Activated gamma-delta T cell treated with Interleukin-2 at 50 U/mL for 16 hours (primary cell): Measurements from ENCODE around the gene PPP1CC.
"Not testable (repeated sequence)": the region's sequence is repeated elsewhere in the genome, so short reads cannot be mapped to it uniquely, and the experiment has no call there.

Experiments
- DNase-seq: peaks from one replicate; pipeline ENCODE4 v3.0.0-alpha.2; 2020

PPP1CC gene

DNA sequence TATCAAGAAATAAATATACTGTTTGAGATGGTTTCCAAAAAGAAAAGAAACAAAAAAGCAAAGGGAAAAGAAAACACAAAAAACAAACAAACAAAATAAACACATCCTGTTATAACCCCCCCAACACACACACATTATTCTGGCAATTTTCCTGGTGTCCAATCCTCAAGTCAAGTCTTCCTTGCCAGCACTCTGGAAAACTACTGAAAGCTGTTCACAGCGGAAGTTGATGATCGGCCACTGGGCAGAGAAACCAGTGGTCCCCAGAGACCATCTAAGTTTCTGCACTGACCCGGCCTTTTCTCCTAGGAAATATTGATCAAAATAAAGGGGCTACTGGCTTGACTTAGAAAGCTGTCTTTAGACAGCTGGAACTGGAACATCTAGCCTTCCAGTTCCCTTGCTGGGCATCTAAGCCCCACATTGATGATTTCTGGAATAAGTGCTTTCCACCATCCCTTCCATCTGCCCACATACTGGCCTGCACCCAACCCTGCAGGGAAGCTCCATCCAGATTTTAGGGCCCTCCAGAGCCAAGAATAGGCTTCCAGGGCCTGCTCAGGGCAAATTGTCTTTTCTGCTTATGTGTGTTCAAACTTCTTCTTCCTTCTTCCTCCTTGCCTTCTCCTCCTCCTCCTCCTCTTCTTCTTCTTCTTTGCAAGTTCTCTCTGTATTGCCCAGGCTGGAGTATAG, 11.6 kb upstream of the PPP1CC start:
- DNase-seq, result no peak

DNA sequence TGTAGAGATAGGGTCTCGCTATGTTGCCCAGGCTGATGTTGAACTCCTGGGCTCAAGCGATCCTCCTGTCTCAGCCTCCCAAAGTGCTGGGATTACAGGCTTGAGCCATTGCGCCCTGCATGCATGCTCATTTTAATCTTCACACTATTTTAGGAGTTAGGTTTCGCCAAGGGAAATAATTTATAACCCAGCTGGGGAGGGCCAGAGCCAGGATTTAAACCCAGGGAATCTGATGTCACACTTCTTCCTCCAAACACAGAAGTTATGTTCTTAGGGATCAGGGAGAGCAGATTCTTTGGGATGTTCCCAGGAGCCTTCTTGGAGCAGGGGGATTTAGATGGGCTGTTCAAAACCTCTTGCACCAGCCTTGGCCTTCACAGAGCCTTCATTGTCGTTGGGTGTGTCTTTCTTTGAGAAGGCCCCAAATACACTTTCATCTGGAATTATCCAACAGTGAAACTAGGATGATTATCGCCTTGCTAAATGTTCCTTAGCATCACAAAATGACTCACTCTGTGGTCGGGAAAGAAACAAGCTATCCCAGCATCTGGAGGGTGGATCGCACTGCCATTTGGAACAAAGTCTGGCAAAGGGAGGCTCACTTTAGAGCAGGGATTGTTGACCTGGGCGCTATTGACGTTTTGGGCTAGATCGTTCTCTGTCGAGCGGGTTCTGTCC, 8.2 kb upstream of the PPP1CC start:
- DNase-seq, result no peak

DNA sequence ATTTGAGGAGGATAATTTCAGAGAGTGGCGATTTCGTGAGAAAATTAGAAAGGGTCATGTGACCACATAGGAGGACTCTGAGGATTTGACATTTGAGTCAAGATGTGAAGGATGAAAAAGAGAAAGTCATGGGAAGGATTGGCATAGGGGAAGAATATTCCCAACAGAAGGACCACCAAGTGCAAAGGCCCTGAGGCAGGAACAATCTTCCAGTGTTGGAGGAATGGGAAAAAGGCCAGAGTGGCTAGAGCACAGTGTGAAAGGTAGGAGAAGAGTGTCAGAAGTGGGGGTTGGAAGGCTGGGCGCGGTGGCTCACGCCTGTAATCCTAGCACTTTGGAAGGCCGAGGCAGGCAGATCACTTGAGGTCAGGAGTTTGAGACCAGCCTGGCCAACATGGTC, 3.9 kb upstream of the PPP1CC start:
- DNase-seq, result no peak

DNA sequence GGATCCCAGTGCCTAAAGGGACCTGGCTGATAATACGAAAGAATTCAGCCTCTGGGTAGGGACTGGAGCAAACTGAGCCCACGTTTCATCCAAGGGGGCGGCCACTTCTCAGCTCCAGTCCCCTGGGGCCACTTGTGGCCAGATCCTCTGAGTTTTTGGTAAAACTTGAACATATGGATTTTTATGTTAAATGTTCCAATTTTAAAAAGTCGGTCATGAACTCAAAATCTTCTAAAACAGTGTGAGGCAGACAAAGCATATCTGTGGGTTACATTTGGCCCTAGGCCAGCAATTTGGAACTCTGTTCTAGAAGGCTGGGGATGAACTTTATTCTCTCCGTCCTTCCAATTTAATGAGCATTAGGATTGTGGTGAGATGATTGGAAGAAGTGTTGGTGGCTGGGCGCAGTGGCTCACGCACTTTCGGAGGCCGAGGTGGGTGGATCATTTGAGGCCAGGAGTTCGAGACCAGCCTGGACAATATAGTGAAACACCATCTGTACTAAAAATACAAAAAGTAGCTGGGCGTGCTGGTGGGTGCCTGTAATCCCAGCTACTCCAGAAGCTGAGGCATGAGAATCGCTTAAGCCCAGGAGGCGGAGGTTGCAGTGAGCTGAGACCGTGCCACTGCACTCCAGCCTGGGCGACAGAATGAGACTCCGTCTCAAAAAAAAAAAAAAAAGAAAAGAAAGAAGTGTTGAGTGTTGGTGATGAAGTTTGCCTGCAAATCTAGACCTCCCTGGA, 3.0 kb upstream of the PPP1CC start:
- no peak for DNase-seq

DNA sequence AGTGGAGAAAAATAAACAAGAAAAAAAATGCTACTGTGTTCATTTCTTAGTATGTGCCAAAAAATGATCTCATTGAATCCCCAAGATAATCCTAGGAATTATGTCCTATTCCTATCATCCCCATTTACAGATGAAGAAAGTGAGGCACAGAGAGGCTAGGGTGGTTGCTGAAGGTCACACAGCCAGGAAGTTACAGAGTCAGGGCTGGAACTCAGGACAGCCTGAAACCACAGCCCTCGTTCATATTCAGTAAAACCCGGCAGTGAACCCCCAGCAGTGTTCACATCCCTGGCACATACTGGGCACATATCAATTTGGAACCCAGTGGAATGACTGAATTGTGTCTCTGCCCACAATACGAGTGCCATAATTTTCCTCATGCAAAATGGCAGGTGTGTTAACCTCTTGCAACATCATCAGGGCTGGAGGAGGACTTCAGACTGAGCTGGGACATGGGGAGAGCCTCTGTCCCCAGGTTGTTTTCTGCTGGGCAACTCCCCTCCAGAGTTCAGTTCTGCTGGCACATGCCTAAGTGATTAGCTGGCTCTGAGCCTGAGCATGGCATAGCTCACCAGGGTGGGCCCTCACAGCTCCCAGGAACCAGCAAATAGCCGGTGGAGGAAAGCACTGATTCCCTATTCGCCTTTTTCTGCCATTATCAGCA, 2.0 kb upstream of the PPP1CC start:
- no peak for DNase-seq

DNA sequence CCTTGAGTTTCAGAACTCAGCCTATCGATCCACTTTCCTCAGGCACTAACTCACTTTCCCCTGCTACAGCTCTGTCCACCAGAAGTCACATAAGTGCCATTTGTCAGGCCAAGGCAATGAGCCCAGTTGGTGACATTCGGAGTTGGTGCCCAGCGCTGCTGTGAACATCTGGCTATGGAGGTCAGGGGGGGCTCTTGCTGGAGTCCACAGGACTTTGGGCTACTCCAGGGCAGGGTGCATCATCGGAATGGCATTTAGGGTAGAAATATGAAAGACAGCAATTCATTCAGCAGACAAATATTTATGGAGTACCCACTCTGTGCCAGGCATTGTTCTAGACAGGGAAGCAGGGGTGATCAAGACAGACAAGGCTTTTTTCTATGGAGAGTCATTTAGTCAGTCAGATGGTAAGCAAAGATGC, 1.5 kb upstream of the PPP1CC start:
- DNase-seq, result no peak

DNA sequence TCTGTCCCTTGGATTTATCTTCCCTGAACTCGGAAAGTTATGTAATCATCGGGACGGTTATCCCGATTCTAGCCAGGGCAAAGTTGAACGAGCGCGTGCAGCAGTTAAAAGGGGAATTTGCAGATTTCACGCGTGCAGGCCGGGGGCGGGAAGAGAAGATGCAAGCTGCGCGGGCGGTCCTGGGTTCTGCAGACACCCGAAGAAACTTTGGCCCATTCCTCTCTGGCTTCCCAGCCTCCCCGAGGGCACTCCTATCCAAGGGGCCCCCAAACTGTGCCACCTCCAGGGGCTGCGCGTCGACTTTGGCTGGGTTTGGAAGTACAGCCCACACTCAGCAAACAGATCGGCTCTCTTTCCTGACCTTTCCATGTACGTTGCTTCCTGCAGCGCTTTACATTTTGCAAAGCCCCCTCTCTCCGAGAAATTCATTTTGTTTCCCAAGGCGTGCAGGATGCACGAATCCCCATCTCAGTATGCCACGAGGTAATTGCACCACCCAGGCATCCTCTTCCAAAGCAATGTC, 941 bp upstream of the PPP1CC start:
- DNase-seq, result no peak

DNA sequence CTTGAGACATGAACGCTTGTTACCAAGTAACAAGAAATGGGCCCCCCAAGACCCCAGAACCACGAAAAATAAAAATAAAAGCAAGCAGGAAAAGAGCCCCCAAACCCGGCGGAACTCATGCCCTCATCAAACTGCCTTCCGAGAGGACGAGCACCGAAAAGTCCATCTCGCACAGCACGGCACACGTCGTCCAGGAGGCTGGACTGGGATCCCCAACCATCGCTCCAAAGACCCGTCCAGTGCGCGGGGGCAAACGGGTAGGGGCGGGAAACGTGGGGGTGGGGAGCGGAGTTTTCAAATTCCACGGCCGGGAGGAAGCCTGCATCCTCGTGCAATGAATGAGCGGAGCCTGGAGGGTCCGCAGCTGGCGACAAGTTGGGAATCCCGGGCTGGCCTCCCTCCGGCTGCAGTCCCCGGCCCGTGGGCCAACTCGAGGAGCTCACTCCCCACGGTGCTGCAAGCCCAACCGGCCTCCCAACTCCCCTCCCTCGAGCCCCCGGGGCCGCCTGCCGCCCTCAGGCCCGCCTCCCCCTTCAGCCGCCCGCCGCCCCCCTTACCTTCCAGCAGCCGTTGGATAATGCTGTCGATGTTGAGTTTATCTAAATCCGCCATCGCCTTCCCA, 484 bp downstream of the PPP1CC start:
- DNase-seq, result no peak

DNA sequence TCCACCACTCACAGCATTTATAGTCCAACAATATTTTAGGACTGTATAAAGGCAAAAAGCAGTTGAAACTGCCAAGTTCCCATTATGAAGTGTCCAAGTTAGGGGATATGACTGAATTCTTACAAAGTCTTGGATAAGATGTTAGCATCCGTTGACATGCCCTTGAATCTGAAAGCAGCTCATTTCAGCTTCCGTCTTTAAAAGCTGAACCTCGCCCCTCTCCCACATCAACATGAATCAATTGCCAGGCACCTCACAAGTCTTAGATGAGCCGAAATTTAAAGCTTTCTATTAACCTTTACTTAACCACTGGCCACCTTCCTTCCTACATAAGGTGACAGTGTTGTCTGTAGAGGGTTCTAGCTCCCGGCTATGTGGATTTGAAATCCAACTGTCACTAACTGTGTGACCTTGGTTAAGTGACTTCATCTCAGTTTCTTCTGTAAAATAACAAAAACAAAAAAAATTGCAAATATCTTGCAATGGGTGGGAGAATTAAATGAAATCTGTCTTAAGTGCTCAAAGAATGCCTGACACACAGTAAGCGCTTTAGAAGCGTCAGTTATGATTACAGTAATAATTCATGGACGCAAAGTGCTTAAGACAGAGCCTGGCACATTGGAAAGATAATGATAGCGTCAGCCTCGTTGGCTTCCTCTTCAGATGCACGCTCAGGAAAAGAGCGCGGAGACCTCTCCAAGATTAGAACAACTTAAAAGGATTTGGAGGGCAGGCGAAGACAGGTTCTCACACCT, 1.2 kb downstream of the PPP1CC start:
- peak; percentile 13 for DNase-seq

DNA sequence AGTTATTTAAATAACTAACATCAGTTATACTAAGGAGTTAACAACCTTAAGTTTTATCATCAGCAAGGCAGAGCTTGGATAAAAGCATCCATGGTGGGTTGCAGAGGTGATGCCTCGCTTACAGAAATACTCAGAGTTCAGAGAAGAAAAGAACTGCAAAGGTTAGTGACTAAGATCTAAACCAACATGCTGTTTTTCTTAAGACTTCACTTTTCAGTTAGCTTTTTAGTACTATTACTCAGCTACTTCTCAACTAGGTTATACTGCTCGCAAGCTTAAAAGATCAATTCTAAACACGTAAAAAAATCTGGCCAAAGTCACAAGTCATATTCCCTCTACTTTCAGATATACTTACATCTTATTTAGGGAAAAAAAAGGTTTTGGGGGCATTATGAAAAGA, 2.8 kb downstream of the PPP1CC start:
- no peak for DNase-seq

DNA sequence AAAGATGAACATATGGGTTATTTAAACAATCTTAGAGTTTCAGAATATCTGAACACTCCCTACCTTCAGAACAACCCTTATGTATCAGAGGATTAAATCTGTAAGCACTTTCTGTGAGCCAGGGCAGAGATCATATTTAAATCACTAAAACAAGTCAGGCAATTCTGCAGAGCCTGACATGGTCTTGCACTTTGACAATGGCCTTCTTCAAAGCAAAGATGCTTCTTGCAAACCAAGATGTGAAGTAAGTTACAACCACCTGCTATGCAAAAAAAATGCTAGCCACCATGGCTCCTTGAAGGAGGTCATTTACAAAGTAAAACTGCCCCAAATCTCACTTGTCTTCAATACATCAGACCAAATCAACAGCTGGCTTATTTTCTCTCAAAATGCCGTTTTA, 3.2 kb downstream of the PPP1CC start:
- no peak for DNase-seq

DNA sequence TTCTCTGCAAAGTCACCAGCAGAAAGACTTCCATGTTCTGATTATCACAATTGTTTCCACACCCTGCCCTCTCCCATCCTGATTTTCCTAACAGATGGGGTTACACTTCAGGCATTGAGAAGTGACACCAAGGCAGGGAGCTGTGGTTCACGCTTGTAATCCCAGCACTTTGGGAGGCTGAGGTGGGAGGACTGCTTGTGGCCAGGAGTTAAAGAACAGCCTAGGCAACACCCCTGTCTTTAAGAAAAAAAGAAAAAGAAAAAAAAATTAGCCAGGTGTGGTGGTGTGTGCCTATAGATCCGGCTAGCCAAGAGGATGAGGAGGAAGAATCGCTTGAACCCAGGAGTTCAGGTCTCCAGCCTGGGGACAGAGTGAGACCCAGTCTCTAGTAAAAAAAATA, 5.2 kb downstream of the PPP1CC start:
- DNase-seq, result no peak

DNA sequence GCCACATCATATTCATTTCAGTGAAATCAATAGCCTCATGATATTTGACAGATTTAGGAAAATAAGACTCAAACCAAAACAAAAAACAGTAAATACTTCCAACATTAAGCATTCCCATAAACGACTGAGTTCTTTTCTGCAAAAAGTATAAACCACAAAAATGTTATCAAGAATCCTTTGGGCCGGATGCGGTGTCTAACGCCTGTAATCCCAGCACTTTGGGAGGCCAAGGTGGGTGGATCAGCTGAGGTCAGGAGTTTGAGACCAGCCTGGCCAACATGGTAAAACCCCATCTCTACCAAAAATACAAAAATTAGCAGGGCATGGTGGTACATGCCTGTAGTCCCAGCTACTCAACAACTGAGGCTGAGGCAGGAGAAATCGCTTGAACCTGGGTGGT, 5.7 kb downstream of the PPP1CC start:
- not testable (repeated sequence) for DNase-seq

DNA sequence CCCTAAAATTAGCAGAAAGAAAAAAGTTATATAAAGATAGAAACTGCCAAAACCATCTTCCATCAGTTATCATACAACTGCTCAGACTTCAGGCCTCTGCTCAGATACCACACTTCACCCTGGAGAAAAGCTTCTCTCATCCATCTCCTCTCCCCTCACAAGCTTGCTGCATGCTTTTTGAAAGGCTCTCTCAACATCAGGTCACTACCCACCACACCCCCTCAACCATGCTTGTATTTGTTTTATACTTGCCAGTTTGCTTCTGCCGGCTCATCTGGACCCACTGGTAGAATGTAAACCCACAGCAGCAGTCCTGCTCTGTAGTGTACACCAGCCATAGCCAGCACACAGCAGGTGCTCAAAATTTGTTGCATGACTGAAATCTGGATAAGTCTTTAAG, 8.8 kb downstream of the PPP1CC start:
- DNase-seq, result no peak

DNA sequence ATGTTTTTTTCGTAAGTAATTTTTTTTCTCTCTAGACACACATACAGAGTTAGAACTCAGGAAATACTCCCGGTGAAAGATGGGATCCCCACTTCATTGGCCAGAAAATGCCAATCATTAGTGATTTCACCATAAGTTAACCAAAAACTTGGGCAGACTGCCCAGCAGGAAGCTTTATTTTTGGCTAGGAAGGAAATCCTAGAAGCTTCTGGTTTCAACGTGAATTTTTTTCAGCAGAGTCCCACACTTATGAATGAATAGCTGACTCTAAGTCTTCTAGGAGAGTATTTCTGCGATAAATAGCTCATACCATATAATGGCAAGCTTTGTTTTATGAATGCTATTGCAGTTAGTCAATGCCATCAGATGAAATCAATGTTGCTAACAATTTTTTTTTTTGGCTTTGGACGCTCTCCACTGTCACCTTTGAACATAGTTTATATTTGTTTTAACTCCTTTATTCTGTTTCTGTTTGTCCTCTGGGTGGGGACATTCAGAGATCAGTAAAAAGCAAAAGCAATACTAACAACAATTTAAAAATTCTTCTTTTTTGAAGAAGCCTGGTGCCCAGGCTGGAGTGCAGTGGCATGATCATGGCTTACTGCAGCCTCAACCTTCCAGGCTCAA, 9.5 kb downstream of the PPP1CC start:
- DNase-seq, result no peak

DNA sequence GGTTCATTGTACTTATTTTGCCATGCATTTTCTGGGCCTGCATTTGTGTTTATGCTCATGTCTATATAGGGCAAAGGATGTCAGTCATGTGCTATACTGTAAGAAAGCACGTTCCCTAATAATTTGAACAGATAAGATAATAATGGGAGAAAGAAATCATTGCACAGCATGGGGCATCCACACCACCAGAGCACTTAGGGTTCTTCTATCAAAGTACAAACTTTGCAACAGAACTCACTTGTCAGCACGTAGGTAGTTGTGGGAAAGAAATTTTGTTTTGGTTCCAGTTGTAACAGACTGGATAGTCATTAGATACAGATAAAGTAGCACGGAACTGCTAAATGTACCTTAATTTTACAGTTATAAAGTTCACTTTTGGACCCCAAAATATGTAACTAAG, 10.1 kb downstream of the PPP1CC start:
- DNase-seq, result no peak

DNA sequence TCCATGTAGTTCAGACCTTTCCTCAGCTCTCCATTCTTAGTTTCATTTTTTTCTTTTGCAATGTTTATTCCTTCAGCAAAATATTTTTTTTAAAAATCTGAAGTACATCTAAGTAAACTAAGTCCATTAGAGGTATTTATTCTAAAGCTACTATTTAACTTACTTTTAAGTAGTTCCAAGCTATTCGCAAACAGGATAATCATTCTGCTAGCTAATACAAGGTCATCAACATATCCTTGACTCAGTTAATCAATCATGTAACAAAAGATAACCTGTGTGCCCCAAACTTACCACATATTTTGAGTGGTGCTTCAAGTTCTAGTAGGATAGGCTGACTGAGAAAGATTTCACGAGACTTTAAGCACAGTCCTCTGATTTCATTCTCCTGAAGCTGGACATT, 11.2 kb downstream of the PPP1CC start:
- no peak for DNase-seq

DNA sequence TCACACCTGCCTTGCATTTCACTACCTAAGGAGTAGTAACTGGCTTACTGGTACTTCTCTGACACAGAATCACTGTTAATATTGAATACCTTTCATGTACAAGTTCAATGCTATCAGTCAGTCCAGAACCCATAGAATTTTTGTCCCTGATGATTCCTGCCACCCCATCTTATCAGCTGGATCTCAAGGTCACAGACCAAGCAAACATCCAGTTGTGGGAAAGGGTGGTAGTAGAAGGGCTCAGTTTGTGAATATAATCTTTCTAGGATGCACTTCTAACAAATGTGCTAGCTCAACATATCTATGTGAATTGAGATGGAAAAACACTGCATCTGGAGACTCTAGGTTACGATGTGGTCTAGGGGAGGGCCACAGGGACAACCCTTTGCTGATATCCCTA, 14.1 kb downstream of the PPP1CC start:
- no peak for DNase-seq

DNA sequence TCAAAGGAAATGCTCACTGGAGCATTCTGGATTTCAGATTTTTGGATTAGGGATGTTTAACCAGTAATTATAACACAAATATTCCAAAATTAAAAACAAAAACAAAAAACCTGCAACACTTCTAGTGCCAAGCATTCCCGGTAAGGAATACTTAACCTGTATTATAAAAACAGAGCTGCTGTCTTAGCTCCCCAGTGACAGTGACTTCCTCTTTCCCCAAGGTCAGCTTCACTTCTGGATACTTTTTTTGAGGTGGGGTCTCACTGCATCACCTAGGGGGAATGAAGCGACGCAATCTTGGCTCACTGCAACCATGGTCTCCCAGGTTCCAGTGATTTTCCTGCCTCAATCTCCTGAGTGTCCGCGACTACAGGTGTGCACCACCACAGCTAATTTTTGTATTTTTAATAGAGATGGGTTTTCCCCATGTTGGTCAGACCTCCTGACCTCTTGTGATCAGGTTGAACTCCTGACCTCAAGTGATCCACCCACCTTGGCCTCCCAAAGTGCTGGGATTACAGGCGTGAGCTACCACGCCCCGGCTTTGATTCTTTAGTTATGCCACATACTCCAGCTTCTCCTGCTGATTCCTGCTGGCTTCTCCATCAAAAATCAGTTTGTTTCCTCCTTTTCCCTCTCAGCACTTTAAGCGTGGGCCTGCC, 15.9 kb downstream of the PPP1CC start:
- no peak for DNase-seq

DNA sequence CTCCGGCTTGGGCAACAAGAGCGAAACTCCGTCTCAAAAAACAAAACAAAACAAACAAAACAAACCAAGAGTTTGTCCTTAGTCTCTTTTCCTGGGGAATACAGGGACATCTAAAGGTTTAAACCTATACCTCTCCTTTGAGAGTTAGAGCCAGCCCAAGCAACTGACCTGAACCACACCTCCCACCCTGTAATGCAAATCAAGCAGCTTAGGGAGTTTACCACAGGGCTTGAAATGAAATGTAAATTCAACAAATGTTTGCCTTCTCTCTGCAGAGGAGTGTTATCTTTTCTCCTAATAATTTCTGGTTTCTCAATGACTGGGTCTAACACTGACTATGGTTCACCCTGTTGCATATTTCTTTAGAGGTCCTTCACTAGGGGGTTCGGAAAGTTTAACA, 16.7 kb downstream of the PPP1CC start:
- no peak for DNase-seq

DNA sequence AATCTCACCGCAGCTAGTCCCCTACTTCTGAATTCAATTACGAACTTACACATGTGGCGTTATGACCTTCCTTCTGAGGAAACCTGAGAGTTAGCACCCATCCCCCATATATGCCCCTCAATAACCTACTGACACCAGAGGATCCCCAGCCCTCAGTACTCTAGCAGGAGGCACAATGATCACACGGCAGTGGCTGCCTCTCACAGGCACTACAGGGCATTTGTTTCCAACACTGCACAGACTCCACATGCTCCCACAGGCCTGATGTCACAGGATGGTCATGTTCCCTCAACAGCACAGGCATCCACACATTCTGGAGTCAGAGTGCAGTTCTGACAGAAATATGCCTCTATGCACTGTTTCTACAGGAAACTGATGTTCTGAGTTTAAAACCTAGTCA, 17.4 kb downstream of the PPP1CC start:
- DNase-seq, result no peak
